HFF-Myc (cell line): ENCODE measurements around the gene SH2D1B.
A peak's percentile ranks its signal among the peaks of the same experiment; 100 is the strongest.

Experiments used
- DNase-seq: peaks from one replicate; pipeline ENCODE4 v3.0.0-alpha.2; 2011; ENCODE audit warnings: low read depth; ENCODE audit errors: extremely low read depth
- H3K4me3 ChIP-seq: replicated peaks from 2 replicates; pipeline ENCODE4 v1.5.1; 2011; ENCODE audit warnings: low read depth, mild to moderate bottlenecking, control low read depth, low read length
- CTCF ChIP-seq: IDR thresholded peaks from 2 replicates; pipeline ENCODE4 v1.5.1; 2012; ENCODE audit warnings: mild to moderate bottlenecking, low read depth, low read length, control low read depth; ENCODE audit errors: missing control alignments

The SH2D1B gene

GRCh38 chr1:162361349-162361748, 50.6 kb downstream of the SH2D1B start:
- DNase-seq: no peak
- TF ChIP-seq CTCF: no peak
- no peak overlapping the region for H3K4me3 ChIP-seq

GRCh38 chr1:162360874-162361260, 51.1 kb downstream of the SH2D1B start:
- DNase-seq: no peak
- H3K4me3 ChIP-seq: no peak overlapping the region
- no peak for TF ChIP-seq CTCF

- TF ChIP-seq CTCF: no peak
- DNase-seq: no peak
- no peak overlapping the region for H3K4me3 ChIP-seq
Observed at GRCh38 chr1:162360237-162360873, 51.6 kb downstream of the SH2D1B start.

- no peak for DNase-seq
- TF ChIP-seq CTCF: no peak
- H3K4me3 ChIP-seq: no peak overlapping the region
Observed at GRCh38 chr1:162359523-162360236, 52.3 kb downstream of the SH2D1B start.

GRCh38 chr1:162358928-162359327, 53.0 kb downstream of the SH2D1B start:
- no peak overlapping the region for H3K4me3 ChIP-seq
- no peak for DNase-seq
- TF ChIP-seq CTCF: no peak

- DNase-seq: peak; percentile 15
- no peak overlapping the region for H3K4me3 ChIP-seq
- TF ChIP-seq CTCF: peak; percentile 58
Observed at GRCh38 chr1:162357681-162358266, 54.2 kb downstream of the SH2D1B start.
